ENCODE results near the gene INPP5K. TPM values are rescaled to one million over a fixed set of nuclear protein-coding genes. Genes with fewer than 3 reads are reported as not detected.

Gene INPP5K
- total RNA-seq, 1 donor from 2014 or later: 42.4 TPM

GRCh38 chr17:1553354-1554266, 37.2 kb upstream of the INPP5K start:
- H3K9me3 Mint-ChIP-seq (ENCODE audit: unreplicated experiment): peaks cover 3% of the 10 kb centered on the region
- H3K4me1 Mint-ChIP-seq (ENCODE audit: low read depth, unreplicated experiment): peaks cover 18% of the 10 kb centered on the region
- H3K4me3 Mint-ChIP-seq (ENCODE audit: unreplicated experiment): no peak overlapping the region
- DNase-seq: no peak
- TF ChIP-seq, protein P1, sequence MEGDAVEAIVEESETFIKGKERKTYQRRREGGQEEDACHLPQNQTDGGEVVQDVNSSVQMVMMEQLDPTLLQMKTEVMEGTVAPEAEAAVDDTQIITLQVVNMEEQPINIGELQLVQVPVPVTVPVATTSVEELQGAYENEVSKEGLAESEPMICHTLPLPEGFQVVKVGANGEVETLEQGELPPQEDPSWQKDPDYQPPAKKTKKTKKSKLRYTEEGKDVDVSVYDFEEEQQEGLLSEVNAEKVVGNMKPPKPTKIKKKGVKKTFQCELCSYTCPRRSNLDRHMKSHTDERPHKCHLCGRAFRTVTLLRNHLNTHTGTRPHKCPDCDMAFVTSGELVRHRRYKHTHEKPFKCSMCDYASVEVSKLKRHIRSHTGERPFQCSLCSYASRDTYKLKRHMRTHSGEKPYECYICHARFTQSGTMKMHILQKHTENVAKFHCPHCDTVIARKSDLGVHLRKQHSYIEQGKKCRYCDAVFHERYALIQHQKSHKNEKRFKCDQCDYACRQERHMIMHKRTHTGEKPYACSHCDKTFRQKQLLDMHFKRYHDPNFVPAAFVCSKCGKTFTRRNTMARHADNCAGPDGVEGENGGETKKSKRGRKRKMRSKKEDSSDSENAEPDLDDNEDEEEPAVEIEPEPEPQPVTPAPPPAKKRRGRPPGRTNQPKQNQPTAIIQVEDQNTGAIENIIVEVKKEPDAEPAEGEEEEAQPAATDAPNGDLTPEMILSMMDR (IDR thresholded peaks at IDR 0.05; ENCODE audit: partially characterized antibody, unreplicated experiment): no peak
- H3K27me3 Mint-ChIP-seq (ENCODE audit: unreplicated experiment): peaks cover 2% of the 10 kb centered on the region
- H3K36me3 Mint-ChIP-seq (ENCODE audit: unreplicated experiment): no peaks in the 10 kb centered on the region
- no peak overlapping the region for H3K27ac Mint-ChIP-seq (ENCODE audit: unreplicated experiment)

DNA sequence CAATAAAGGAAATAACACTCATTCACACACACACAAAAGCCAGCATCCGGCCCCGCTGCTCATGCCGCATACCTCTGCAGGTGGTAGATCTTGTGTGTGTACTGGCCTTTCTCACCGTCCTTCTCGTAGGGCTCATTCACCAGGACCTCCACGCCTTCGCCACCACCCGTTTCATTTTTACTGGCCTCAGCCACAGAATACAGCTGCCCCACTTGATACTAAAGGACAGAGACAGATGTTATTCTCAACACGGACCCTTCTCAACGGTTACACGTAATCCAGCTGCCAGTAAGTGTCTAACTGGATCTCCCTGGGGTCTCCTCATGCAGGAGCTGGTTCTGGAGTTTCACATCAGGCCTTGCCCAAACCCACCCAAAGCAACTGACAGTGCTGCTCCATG, 36.5 kb upstream of the INPP5K start:
- Mint-ChIP-seq H3K4me1 (ENCODE audit: low read depth, unreplicated experiment) (peaks cover 18% of the 10 kb centered on the region), H3K36me3 (ENCODE audit: unreplicated experiment) (no peaks in the 10 kb centered on the region), H3K27ac (ENCODE audit: unreplicated experiment) (no peak overlapping the region), H3K9me3 (ENCODE audit: unreplicated experiment) (peaks cover 3% of the 10 kb centered on the region), H3K27me3 (ENCODE audit: unreplicated experiment) (peaks cover 2% of the 10 kb centered on the region), H3K4me3 (ENCODE audit: unreplicated experiment) (no peak overlapping the region)
- TF ChIP-seq, protein P1 (IDR thresholded peaks at IDR 0.05; ENCODE audit: partially characterized antibody, unreplicated experiment): no peak
- DNase-seq: no peak

GRCh38 chr17:1551741-1552140, 35.3 kb upstream of the INPP5K start:
- peaks cover 18% of the 10 kb centered on the region for H3K4me1 Mint-ChIP-seq (ENCODE audit: low read depth, unreplicated experiment)
- TF ChIP-seq, protein P1 (IDR thresholded peaks at IDR 0.05; ENCODE audit: partially characterized antibody, unreplicated experiment): no peak
- no peaks in the 10 kb centered on the region for H3K36me3 Mint-ChIP-seq (ENCODE audit: unreplicated experiment)
- DNase-seq: no peak
- no peaks in the 10 kb centered on the region for H3K27me3 Mint-ChIP-seq (ENCODE audit: unreplicated experiment)
- H3K27ac Mint-ChIP-seq (ENCODE audit: unreplicated experiment): no peak overlapping the region
- H3K4me3 Mint-ChIP-seq (ENCODE audit: unreplicated experiment): no peak overlapping the region
- H3K9me3 Mint-ChIP-seq (ENCODE audit: unreplicated experiment): no peaks in the 10 kb centered on the region

DNA sequence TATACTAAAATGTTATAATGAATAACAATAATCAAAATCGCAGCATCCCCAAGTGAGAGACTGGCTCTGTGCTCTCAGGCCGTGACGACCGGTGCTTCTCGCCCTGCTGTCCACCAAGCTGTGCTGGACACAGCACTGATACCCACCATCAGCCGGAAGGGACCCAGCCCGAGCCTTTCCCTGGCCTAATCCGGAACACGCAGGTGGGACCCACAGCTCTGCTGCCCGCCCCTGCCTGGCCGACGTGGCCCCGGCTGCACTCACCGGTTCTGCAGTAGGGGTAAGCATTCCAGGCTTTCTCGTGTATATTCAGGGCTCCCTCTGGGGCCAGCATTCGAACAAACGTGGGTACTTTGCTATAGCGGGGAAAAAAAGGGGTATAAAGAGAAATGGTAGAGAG, 31.6 kb upstream of the INPP5K start:
- Mint-ChIP-seq H3K27me3 (ENCODE audit: unreplicated experiment) (no peaks in the 10 kb centered on the region), H3K4me3 (ENCODE audit: unreplicated experiment) (no peak overlapping the region), H3K27ac (ENCODE audit: unreplicated experiment) (no peak overlapping the region), H3K4me1 (ENCODE audit: low read depth, unreplicated experiment) (peaks cover 4% of the 10 kb centered on the region), H3K9me3 (ENCODE audit: unreplicated experiment) (no peaks in the 10 kb centered on the region), H3K36me3 (ENCODE audit: unreplicated experiment) (no peaks in the 10 kb centered on the region)
- TF ChIP-seq, protein P1 (IDR thresholded peaks at IDR 0.05; ENCODE audit: partially characterized antibody, unreplicated experiment): no peak
- no peak for DNase-seq

GRCh38 chr17:1546292-1546922, 30.0 kb upstream of the INPP5K start:
- no peak for DNase-seq
- Mint-ChIP-seq H3K9me3 (ENCODE audit: unreplicated experiment) (no peaks in the 10 kb centered on the region), H3K27me3 (ENCODE audit: unreplicated experiment) (no peaks in the 10 kb centered on the region), H3K4me1 (ENCODE audit: low read depth, unreplicated experiment) (peaks cover 3% of the 10 kb centered on the region), H3K27ac (ENCODE audit: unreplicated experiment) (no peak overlapping the region), H3K4me3 (ENCODE audit: unreplicated experiment) (no peak overlapping the region), H3K36me3 (ENCODE audit: unreplicated experiment) (no peaks in the 10 kb centered on the region)
- TF ChIP-seq, protein P1 (IDR thresholded peaks at IDR 0.05; ENCODE audit: partially characterized antibody, unreplicated experiment): no peak

Data from glutamatergic neuron (in vitro differentiated cells).